PFSK-1 (cell line): Measurements from ENCODE around the gene SLC24A3.

Experiments
- FOXP2 ChIP-seq: optimal IDR thresholded peaks from 2 replicates; pipeline ENCODE3; 2011; ENCODE audit warnings: borderline replicate concordance, control low read depth, inconsistent platforms; ENCODE audit not compliant: insufficient read depth; ENCODE audit errors: extremely low read length, extremely low read depth
- POLR2AphosphoS5 ChIP-seq: IDR thresholded peaks from 2 replicates; pipeline ENCODE4 v1.6.1; 2012; ENCODE audit warnings: low read depth, mild to moderate bottlenecking, control low read depth, low read length, moderate library complexity
- SIN3A ChIP-seq: IDR thresholded peaks from 2 replicates; pipeline ENCODE4 v1.6.1; 2012; ENCODE audit warnings: mild to moderate bottlenecking, low read length, moderate library complexity, borderline replicate concordance; ENCODE audit not compliant: insufficient read depth
- TAF1 ChIP-seq: IDR thresholded peaks from 2 replicates; pipeline ENCODE4 v1.6.1; 2012; ENCODE audit warnings: low read length, control low read depth, borderline replicate concordance; ENCODE audit not compliant: insufficient read depth
- TF ChIP-seq, protein P1 (sequence below), 2 experiments: IDR thresholded peaks; 2 replicates each; pipeline versions ENCODE4 v1.6.1 to v1.8.0; 2011 to 2012; ENCODE audit warnings: low read depth in 2 of 2, low read length in 2 of 2, control low read depth in 1 of 2, inconsistent platforms in 1 of 2, mild to moderate bottlenecking in 1 of 2, moderate library complexity in 1 of 2; ENCODE audit not compliant: insufficient read depth in 1 of 2

- TF ChIP-seq, protein P1, sequence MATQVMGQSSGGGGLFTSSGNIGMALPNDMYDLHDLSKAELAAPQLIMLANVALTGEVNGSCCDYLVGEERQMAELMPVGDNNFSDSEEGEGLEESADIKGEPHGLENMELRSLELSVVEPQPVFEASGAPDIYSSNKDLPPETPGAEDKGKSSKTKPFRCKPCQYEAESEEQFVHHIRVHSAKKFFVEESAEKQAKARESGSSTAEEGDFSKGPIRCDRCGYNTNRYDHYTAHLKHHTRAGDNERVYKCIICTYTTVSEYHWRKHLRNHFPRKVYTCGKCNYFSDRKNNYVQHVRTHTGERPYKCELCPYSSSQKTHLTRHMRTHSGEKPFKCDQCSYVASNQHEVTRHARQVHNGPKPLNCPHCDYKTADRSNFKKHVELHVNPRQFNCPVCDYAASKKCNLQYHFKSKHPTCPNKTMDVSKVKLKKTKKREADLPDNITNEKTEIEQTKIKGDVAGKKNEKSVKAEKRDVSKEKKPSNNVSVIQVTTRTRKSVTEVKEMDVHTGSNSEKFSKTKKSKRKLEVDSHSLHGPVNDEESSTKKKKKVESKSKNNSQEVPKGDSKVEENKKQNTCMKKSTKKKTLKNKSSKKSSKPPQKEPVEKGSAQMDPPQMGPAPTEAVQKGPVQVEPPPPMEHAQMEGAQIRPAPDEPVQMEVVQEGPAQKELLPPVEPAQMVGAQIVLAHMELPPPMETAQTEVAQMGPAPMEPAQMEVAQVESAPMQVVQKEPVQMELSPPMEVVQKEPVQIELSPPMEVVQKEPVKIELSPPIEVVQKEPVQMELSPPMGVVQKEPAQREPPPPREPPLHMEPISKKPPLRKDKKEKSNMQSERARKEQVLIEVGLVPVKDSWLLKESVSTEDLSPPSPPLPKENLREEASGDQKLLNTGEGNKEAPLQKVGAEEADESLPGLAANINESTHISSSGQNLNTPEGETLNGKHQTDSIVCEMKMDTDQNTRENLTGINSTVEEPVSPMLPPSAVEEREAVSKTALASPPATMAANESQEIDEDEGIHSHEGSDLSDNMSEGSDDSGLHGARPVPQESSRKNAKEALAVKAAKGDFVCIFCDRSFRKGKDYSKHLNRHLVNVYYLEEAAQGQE (IDR thresholded peaks at IDR 0.05; ENCODE audit: insufficient read depth in 1 of 2, low read depth in 2 of 2, low read length in 2 of 2) = no peak
- TF ChIP-seq POLR2AphosphoS5 (no peak), FOXP2 (no peak), TAF1 (no peak), SIN3A (no peak)
Measured at GRCh38 chr20:19396460-19397081, 184.1 kb downstream of the SLC24A3 start.
